GM21447 (cell line): ENCODE data around the gene SCMH1.
"Not testable (repeated sequence)": the region's sequence is repeated elsewhere in the genome, so short reads cannot be mapped to it uniquely, and the experiment has no call there.

Experiments
- ATAC-seq: cut with Tn5 transposase; IDR thresholded peaks from one replicate; pipeline ENCODE4 v1.9.1; 2021; ENCODE audit not compliant: unreplicated experiment

Gene SCMH1

GRCh38 chr1:41215623-41216022 is 26.5 kb downstream of the SCMH1 start:
- ATAC-seq, result no peak

GRCh38 chr1:41213341-41213740 is 28.8 kb downstream of the SCMH1 start:
- ATAC-seq, result no peak

GRCh38 chr1:41211608-41212007 is 30.5 kb downstream of the SCMH1 start:
- ATAC-seq, result not testable (repeated sequence)

GRCh38 chr1:41207053-41207452 is 35.1 kb downstream of the SCMH1 start:
- not testable (repeated sequence) for ATAC-seq

- ATAC-seq, result no peak
Observed at GRCh38 chr1:41200728-41201127, 41.4 kb downstream of the SCMH1 start.

GRCh38 chr1:41199375-41199774 is 42.7 kb downstream of the SCMH1 start:
- ATAC-seq, result no peak

- ATAC-seq, result no peak
Observed at GRCh38 chr1:41192456-41193178, 49.5 kb downstream of the SCMH1 start.

GRCh38 chr1:41184446-41184845 is 57.7 kb downstream of the SCMH1 start:
- no peak for ATAC-seq

- ATAC-seq, result not testable (repeated sequence)
Observed at GRCh38 chr1:41178230-41178629, 63.9 kb downstream of the SCMH1 start.

GRCh38 chr1:41175546-41175945 is 66.6 kb downstream of the SCMH1 start:
- ATAC-seq, result no peak

GRCh38 chr1:41174170-41174569 is 67.9 kb downstream of the SCMH1 start:
- no peak for ATAC-seq

GRCh38 chr1:41173651-41174050 is 68.5 kb downstream of the SCMH1 start:
- no peak for ATAC-seq

GRCh38 chr1:41171266-41171874 is 70.7 kb downstream of the SCMH1 start:
- no peak for ATAC-seq

GRCh38 chr1:41169799-41170180 is 72.3 kb downstream of the SCMH1 start:
- no peak for ATAC-seq

- no peak for ATAC-seq
Observed at GRCh38 chr1:41169066-41169798, 72.9 kb downstream of the SCMH1 start.

- ATAC-seq, result no peak
Observed at GRCh38 chr1:41167667-41168066, 74.4 kb downstream of the SCMH1 start.

GRCh38 chr1:41164727-41165126 is 77.4 kb downstream of the SCMH1 start:
- no peak for ATAC-seq

- no peak for ATAC-seq
Observed at GRCh38 chr1:41162441-41162840, 79.7 kb downstream of the SCMH1 start.

- no peak for ATAC-seq
Observed at GRCh38 chr1:41161846-41162245, 80.3 kb downstream of the SCMH1 start.

- no peak for ATAC-seq
Observed at GRCh38 chr1:41160498-41161110, 81.5 kb downstream of the SCMH1 start.

GRCh38 chr1:41158966-41159365 is 83.1 kb downstream of the SCMH1 start:
- ATAC-seq, result no peak
